ENCODE measurements around the gene TOR3A. TPM values are rescaled to one million over a fixed set of nuclear protein-coding genes. Genes with fewer than 3 reads are reported as not detected.

Gene TOR3A
- total RNA-seq, 2 donors from 2014 or later, result 29.2 to 46.4 TPM

DNA sequence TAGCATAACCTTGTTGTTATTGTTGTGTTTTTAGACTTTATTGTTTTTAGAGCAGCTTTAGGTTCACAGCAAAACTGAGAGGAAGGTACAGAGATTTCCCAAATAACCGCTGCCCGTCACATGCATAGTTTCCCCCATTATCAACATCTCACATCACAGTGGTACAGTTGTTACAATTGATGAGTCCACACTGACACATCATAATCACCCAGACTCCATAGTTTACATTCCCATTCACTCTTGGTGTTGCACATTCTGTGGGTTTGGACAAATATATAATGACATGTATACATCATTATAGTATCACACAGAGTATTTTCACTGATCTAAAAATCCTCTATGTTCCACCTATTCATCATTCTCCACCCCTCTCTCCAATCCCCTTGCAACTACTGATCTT is 25.9 kb upstream of the TOR3A start:
- Mint-ChIP-seq H3K9me3 (no peaks in the 10 kb centered on the region), H3K27ac (no peak overlapping the region), H3K36me3 (peaks cover 18 to 23% of the 10 kb centered on the region in 2 donors)
- DNase-seq (ENCODE audit: low spot score in 2 of 2) (no peak), ATAC-seq (no peak)

DNA sequence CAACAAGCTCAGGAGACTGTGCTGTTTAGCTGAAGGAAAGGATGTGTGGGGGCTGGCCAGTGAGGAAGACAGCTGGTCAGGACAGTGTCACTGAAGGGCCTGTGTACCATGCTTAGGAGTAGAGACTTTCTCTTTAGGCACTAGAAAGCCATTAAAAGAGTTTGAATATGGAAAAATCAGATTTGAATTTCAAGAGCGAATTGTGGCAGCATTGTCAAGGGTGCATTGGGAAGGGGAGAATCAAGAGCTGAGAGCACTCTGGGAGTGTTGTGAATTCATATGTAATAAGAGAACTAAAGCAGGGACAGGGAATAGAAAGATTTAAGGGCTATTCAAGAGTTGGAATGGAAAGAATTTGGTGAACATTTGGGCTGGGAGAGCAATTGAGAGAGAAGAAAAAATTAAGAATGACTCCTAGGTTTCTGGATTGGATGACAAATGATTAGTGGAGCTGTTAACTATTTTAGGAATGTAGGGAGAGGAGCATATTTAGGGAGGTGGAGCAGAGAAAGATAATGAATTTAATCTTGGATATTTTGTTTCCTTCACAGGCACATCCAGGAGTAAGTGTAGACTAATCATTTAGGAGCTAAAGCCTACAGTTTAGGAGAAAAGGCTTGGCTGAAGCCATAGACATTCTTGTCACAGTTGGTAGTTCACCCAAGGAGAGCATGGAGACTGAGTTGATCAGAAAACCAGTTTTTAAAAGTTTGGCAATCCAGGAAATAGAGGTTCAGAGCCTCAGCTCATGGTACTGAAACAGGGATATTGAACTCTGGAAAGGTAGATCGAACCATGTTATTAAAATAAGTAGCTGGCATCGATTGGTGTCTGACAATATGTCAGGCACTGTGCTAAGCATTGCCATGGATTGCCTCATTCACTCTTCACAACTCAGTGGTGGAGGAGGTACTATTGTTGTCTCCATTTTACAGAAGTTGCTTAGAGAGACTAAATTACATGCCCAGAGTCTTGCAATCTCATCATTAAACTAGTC is 23.1 kb upstream of the TOR3A start:
- H3K9me3 Mint-ChIP-seq, result no peaks in the 10 kb centered on the region
- peaks cover 18 to 23% of the 10 kb centered on the region in 2 donors for H3K36me3 Mint-ChIP-seq
- DNase-seq (ENCODE audit: low spot score in 2 of 2) (no peak), ATAC-seq (no peak)
- H3K27ac Mint-ChIP-seq, result no peak overlapping the region

GRCh38 chr1:179061360-179062282 is 20.2 kb upstream of the TOR3A start:
- H3K36me3 Mint-ChIP-seq, result peaks cover 3 to 7% of the 10 kb centered on the region in 2 donors

GRCh38 chr1:179066471-179066870 is 15.4 kb upstream of the TOR3A start:
- H3K9me3 Mint-ChIP-seq, result no peaks in the 10 kb centered on the region
- peaks cover 0 to 7% of the 10 kb centered on the region in 2 donors for H3K36me3 Mint-ChIP-seq
- ATAC-seq (no peak), DNase-seq (ENCODE audit: low spot score in 2 of 2) (no peak)
- no peak overlapping the region for H3K27ac Mint-ChIP-seq

More at GRCh38 chr1:179061360-179062282, 20.2 kb upstream of the TOR3A start:
- no peaks in the 10 kb centered on the region for H3K9me3 Mint-ChIP-seq
- H3K27ac Mint-ChIP-seq, result no peak overlapping the region
- ATAC-seq (no peak), DNase-seq (ENCODE audit: low spot score in 2 of 2) (no peak)

DNA sequence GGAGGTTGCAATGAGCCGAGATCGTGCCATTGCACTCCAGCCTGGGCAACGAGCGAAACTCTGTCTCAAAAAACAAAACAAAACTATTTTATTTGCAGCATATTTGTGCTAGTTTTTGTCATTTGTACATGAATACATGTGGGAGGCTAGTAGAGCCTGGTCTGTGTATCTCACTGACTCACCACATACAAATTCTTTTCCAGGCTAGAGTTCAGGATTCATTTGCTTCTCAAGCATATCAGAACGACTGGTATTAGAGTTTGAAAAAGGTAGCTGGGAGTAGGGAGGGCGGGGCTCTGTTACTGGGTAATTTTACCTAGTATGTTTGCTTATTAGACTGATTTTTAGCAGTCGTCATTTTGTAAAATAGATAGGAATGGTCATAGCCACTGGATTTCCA is 4.5 kb upstream of the TOR3A start:
- H3K36me3 Mint-ChIP-seq, result peaks cover under 1% of the 10 kb centered on the region in 2 donors
- DNase-seq (ENCODE audit: low spot score in 2 of 2), result no peak
- ATAC-seq, result no peak
- no peaks in the 10 kb centered on the region for H3K9me3 Mint-ChIP-seq
- H3K27ac Mint-ChIP-seq, result no peak overlapping the region

- Mint-ChIP-seq H3K27ac (peak overlapping the region in 1 of 2 donors; percentile 2), H3K9me3 (no peaks in the 10 kb centered on the region), H3K36me3 (peaks cover 5 to 7% of the 10 kb centered on the region in 2 donors)
- DNase-seq (ENCODE audit: low spot score in 2 of 2) (peak in 1 of 2 donors; percentile 42), ATAC-seq (no peak)
Measured at GRCh38 chr1:179079113-179079761, 2.6 kb upstream of the TOR3A start.

GRCh38 chr1:179080866-179081686 is 794 bp upstream of the TOR3A start:
- peak; percentile 60 to 61 for ATAC-seq
- no peaks in the 10 kb centered on the region for H3K9me3 Mint-ChIP-seq
- DNase-seq (ENCODE audit: low spot score in 2 of 2), result peak in 1 of 2 donors; percentile 22
- peak overlapping the region; percentile 95 to 97 for H3K27ac Mint-ChIP-seq
- peaks cover 5 to 7% of the 10 kb centered on the region in 2 donors for H3K36me3 Mint-ChIP-seq

GRCh38 chr1:179082333-179082998 is 596 bp downstream of the TOR3A start:
- DNase-seq (ENCODE audit: low spot score in 2 of 2), result peak; percentile 30 to 64
- peak; percentile 25 for ATAC-seq
- Mint-ChIP-seq H3K36me3 (peaks cover 5 to 12% of the 10 kb centered on the region in 2 donors), H3K27ac (peak overlapping the region; percentile 95 to 97), H3K9me3 (no peaks in the 10 kb centered on the region)

DNA sequence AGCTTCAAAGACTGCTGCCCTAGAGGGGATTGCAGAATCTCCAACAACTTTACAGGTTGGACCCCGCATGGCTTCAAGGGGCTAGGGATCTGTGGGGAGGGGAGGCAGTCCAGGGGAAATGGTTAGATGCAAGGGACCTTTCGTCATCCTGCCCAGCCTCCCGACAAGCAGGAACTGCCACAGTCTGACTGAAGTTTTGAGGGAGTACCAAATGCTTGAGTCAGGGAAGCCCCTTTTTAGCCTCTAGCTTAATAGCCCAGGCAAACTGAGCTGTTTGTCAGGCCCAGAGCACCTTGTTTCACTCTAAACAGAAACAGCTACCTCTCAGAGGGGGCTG is 1.1 kb downstream of the TOR3A start:
- peak; percentile 34 to 60 for DNase-seq (ENCODE audit: low spot score in 2 of 2)
- Mint-ChIP-seq H3K36me3 (peaks cover 5 to 12% of the 10 kb centered on the region in 2 donors), H3K27ac (peak overlapping the region; percentile 95 to 97), H3K9me3 (no peaks in the 10 kb centered on the region)
- ATAC-seq, result peak in 1 of 2 donors; percentile 3

- DNase-seq (ENCODE audit: low spot score in 2 of 2), result no peak
- peak overlapping the region; percentile 65 to 95 for H3K27ac Mint-ChIP-seq
- peaks cover 5 to 12% of the 10 kb centered on the region in 2 donors for H3K36me3 Mint-ChIP-seq
Measured at GRCh38 chr1:179083533-179083932, 1.7 kb downstream of the TOR3A start.

DNA sequence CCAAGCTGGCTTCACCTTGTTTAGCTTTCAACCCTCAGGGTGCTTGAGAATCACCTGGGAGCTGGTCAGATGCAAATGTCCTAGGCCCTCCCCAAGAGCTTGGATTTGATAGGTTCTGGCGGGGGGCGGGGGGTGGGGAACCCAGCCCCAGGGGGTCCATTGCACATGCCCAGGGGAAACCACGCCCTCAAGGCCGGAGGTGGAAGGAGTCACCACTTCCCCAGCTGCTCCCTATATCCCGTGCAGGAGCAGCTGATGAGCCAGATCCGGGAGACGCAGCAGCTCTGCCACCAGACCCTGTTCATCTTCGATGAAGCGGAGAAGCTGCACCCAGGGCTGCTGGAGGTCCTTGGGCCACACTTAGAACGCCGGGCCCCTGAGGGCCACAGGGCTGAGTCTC is 5.8 kb downstream of the TOR3A start:
- H3K9me3 Mint-ChIP-seq, result no peaks in the 10 kb centered on the region
- ATAC-seq (no peak), DNase-seq (ENCODE audit: low spot score in 2 of 2) (no peak)
- H3K36me3 Mint-ChIP-seq, result peaks cover 3 to 8% of the 10 kb centered on the region in 2 donors
- H3K27ac Mint-ChIP-seq, result peak overlapping the region in 1 of 2 donors; percentile 36

More at GRCh38 chr1:179083533-179083932, 1.7 kb downstream of the TOR3A start:
- no peaks in the 10 kb centered on the region for H3K9me3 Mint-ChIP-seq
- no peak for ATAC-seq

GRCh38 chr1:179089827-179090482 is 8.1 kb downstream of the TOR3A start:
- Mint-ChIP-seq H3K27ac (peak overlapping the region; percentile 21 to 87), H3K9me3 (no peaks in the 10 kb centered on the region), H3K36me3 (peaks cover 0 to 14% of the 10 kb centered on the region in 2 donors)
- DNase-seq (ENCODE audit: low spot score in 2 of 2) (no peak), ATAC-seq (no peak)

- no peak for ATAC-seq
- H3K27ac Mint-ChIP-seq, result peak overlapping the region; percentile 21 to 87
- H3K9me3 Mint-ChIP-seq, result no peaks in the 10 kb centered on the region
- H3K36me3 Mint-ChIP-seq, result peaks cover 0 to 14% of the 10 kb centered on the region in 2 donors
- no peak for DNase-seq (ENCODE audit: low spot score in 2 of 2)
Measured at GRCh38 chr1:179090522-179090921, 8.7 kb downstream of the TOR3A start.

DNA sequence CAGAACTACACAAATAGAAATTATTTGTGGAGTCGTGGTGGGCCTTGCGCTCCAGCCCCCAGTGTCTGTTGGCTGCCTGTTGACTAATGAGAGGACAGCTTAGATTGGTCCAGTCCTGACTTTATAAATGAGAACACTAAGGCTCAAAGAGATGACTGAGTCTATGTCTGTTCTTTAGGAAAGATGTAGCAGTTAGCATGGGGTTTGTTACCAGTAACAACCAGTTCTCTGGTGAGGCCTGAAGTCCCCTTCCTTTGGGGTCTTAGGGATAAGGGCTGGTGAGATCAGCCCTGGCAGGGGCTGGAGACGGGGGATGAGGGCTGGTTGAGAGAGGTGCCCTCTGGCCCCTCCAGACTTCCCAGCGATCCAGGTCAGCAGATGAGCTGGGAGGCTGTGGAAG is 9.1 kb downstream of the TOR3A start:
- peak overlapping the region; percentile 21 to 94 for H3K27ac Mint-ChIP-seq
- peaks cover 0 to 14% of the 10 kb centered on the region in 2 donors for H3K36me3 Mint-ChIP-seq
- DNase-seq (ENCODE audit: low spot score in 2 of 2) (no peak), ATAC-seq (no peak)
- no peaks in the 10 kb centered on the region for H3K9me3 Mint-ChIP-seq

Data from activated naive CD4-positive, alpha-beta T cell treated with anti-CD3 and anti-CD28 coated beads, Interleukin-2, amount 50 U/mL, for 72 hours (primary cell).